Left hindlimb (tissue), 1 donor: Measurements from ENCODE around the gene LRRC55.

Experiments
- DNase-seq: peaks from one replicate; pipeline ENCODE4 v3.0.0-alpha.2; 2018

LRRC55 gene

GRCh38 chr11:57181678-57182305 is at the start of gene LRRC55:
TSS of gene LRRC55 (plus strand) at chr11:57181953. CDS start at chr11:57182023, 70 bp downstream.
- no peak for DNase-seq

- no peak for DNase-seq
Observed at GRCh38 chr11:57133366-57134038, 48.3 kb upstream of the LRRC55 start.

DNA sequence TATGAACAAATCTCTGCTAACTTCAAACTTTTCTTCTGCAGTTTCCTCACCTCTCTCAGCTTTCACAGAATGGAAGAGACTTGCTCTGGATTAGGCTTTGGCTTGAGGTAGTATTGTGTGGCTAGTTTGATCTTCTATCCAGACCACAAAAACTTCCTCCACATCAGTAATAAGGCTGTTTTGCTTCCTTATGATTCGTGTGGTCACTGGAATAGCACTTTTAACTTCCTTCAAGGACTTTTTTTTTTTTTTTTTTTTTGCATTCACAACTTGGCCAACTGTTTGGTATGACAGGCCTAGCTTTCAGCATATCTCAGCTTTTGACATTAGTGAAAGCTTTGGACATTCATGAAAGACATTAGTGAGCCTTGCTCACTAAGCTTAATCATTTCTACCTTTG is 47.5 kb upstream of the LRRC55 start:
- DNase-seq: no peak

GRCh38 chr11:57135020-57135751 is 46.6 kb upstream of the LRRC55 start:
- DNase-seq: no peak

DNA sequence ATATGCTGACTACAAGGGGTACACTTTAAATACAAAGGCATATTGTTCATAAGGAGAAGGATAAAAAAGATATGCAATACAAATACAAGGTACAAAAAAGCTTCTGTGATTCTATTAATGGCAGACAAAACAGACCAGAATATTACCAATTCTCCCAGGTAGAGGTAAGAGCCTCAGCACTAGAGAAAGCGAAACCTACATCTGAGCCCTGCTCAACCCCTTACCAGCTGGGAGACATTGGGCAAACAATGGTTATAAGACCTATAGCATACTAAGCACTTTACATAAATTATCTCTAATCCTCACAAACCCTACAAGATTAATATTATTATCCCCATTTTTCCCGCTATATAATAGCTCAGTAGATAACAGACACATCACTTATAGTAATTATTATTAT is 41.2 kb upstream of the LRRC55 start:
- no peak for DNase-seq

DNA sequence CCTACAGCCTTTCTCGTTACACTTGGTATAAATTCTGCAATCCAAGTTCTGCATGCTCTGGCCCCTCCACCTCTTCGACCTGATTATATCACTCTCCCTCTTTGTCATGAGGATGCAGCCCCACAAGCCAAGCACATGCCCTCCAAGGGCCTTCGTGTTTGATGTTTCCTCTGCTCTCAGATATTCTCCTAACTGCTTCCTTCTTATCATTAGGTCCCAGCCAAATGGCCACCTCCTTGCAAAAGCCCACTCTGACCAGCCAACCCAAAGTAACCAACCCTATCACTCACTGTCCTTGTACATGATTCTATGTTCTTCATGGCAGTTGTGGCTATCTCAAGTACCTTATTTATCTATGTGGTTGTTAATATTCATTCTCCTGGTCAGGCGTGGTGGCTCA is 38.3 kb upstream of the LRRC55 start:
- no peak for DNase-seq

DNA sequence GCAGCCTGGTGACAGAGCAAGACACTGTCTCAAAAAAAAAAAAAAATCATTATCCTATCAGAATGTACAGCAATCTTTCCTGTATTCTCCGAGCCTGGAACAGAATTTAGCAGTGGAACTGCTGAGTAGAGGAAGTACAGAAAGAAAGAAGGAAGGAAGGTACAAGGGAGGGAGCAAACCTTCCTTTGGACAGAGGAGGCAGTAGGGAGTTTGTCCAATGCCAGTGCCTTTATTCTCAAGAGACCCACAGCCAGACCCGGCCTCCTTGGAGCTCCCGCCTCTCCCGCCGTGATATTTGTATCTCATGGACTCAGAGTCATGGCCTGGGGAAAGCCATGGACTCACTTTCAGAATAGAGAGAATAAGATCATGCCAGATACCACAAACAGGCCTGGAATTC is 37.7 kb upstream of the LRRC55 start:
- no peak for DNase-seq

DNA sequence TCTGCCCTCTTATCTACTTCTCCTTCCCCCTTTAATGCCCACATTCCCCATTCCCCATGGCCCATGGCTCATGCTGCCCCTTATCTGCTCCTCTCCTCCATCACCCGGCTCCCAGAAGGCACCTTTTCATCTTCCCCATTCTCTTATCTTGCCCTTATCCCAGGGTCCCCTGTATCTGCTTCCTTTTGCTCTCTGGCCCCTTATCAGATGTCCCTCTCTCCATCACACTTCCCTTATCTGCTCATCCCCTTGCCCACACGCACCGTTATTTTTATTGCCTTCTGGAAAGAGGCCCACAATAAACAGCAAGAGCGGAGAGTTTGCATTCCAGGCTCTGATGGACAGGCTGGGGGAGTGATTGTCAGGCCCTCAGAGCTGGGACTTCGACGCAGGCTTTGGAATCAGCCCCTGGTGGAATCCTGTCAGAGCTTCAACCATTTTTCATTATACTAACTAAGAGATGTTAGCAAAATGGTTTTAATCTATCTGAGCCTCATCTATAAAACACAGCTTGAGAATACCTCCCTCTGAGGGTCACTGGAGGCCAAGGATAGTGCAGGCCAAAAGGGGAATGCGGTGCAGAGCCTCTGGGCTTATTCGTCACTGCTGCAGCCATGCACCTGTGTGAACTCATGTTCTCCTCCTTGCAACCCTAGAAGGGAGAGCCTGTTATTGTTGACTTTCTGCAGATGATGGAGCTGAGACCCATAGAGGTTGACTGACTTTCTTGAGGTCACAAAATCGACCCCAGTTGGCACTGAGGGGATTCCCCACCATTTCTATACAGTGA is 37.0 kb upstream of the LRRC55 start:
- no peak for DNase-seq

GRCh38 chr11:57146301-57146700 is 35.5 kb upstream of the LRRC55 start:
- no peak for DNase-seq

DNA sequence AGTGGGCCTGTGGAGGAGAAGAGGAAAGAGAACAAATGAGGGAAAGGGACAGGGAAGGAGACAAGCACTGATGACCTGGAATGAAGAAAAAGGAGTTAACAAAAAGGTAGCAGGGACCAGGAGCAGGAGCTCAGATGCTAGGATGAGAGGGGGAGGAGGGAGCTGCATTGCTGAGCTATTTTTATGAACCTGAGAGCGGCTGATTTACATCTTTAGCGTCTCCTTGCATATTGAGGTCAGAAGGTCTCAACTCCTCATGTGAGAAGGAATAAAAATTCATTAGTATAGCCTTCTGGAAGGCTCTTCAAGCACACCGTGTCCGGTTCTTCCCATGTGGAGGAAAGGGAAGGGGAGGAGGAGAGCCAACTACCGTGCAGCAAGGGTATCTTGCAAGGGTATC is 33.1 kb upstream of the LRRC55 start:
- no peak for DNase-seq

- no peak for DNase-seq
Observed at GRCh38 chr11:57150454-57150917, 31.3 kb upstream of the LRRC55 start.

DNA sequence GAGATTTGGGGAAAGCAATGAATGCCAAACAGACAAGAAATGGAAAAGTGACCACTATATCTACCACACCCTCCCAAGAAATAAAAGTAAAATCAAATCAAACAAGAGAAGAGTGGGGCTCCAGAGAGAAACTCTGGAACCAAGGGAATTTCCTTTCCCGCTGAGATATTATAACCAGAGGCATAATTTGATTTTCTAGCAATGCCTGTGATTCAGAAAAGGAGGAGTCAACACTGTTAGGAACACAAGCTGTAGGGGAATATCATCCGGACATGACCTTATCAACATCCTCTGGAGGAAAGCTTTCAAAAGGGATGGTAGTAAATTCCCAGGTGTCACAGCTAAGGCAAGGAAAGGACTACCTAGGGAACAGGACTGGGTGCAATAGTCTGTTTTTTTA is 29.6 kb upstream of the LRRC55 start:
- no peak for DNase-seq

- DNase-seq: no peak
Observed at GRCh38 chr11:57153448-57153847, 28.3 kb upstream of the LRRC55 start.

DNA sequence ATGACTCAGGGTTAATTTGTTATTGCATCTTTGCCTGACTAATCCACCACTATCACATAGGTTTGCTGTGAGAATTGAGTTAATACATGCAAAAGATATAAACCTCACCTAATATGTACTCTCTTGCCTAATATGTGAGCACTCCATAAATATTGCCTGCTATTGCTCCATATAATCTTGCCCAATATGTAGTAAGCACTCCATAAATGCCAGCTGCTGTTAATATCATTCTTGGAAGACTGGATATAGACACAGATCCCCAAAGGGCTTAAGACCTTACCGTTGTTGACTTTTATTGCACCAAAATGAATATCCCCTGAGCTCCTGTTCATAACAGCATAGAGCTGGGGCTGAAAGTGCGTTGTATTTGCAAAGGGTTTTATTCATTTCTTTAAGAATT is 27.0 kb upstream of the LRRC55 start:
- no peak for DNase-seq

DNA sequence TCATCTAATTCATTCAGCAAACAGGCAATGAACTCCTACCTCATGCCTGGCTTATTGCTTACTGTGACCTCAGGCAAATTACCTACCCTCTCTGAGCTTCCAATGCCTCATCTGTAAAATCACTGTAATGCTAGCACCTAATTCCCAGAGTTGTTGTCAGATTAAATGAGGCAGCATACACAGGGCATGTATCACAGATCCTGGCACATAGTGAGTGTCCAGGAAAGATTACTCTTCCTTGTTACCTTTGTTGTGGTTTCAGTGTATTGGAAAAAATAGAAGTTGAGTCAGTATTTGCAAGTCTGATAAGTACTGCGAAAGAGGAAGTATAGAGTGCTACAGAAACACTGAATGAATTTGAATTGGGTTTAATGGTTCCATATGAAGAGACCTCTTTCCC is 26.4 kb upstream of the LRRC55 start:
- no peak for DNase-seq

- DNase-seq: no peak
Observed at GRCh38 chr11:57155838-57156607, 25.7 kb upstream of the LRRC55 start.

- DNase-seq: no peak
Observed at GRCh38 chr11:57156928-57157327, 24.8 kb upstream of the LRRC55 start.

- no peak for DNase-seq
Observed at GRCh38 chr11:57157624-57158023, 24.1 kb upstream of the LRRC55 start.

- no peak for DNase-seq
Observed at GRCh38 chr11:57158180-57158579, 23.6 kb upstream of the LRRC55 start.

DNA sequence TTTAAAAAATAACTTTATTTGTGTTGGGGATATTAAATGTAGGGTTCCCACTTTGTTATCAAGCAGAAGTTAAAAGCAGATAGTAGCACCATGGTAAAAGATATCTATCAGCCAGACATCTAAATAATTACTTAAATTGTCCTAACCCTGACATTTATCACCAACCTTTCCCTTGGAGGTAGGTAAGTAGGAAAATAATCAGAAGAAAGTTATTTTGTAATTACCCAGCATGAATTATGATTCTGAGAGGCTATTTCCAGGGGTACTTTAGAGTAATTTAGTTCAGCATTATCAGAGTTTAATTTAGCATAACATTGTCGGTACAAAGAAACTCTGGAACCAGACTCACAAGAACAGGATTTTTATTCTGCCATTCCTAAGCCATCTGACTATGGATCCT is 23.2 kb upstream of the LRRC55 start:
- DNase-seq: no peak

DNA sequence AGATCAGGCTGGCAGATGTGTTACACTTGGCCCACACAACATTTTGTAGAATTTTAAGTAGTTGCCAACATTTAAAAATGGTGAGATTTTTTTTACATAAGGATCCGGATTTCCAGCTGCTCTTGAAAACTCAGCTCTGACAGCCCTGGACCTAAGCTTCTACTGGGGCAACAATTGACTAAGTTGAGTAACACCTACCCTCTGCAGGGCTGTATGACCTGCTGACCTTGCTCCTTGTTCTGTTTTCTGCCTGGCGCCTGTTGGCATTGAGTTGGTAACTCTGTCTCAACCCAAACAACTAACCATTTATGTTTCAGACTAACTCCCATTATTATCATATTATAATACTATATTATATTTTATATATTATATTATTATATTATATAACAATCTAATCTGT is 21.1 kb upstream of the LRRC55 start:
- DNase-seq: no peak

GRCh38 chr11:57161351-57161750 is 20.4 kb upstream of the LRRC55 start:
- no peak for DNase-seq
